RCC 7860 (cell line): Measurements from ENCODE around the gene CROCC2.

Experiments
- DNase-seq: peaks from one replicate; pipeline ENCODE4 v3.0.0-alpha.2; 2015; ENCODE audit warnings: low spot score
- FAIRE-seq: peaks from 2 replicates; lab custom pipeline; 2012; peaks lifted over from hg19 to GRCh38; lab: Jason Lieb, UNC

Gene CROCC2

GRCh38 chr2:240904216-240905175 lies 1.6 kb upstream of the CROCC2 start:
- FAIRE-seq (no peak), DNase-seq (no peak)

GRCh38 chr2:240905176-240905781 lies 857 bp upstream of the CROCC2 start:
- FAIRE-seq (no peak), DNase-seq (no peak)

DNA sequence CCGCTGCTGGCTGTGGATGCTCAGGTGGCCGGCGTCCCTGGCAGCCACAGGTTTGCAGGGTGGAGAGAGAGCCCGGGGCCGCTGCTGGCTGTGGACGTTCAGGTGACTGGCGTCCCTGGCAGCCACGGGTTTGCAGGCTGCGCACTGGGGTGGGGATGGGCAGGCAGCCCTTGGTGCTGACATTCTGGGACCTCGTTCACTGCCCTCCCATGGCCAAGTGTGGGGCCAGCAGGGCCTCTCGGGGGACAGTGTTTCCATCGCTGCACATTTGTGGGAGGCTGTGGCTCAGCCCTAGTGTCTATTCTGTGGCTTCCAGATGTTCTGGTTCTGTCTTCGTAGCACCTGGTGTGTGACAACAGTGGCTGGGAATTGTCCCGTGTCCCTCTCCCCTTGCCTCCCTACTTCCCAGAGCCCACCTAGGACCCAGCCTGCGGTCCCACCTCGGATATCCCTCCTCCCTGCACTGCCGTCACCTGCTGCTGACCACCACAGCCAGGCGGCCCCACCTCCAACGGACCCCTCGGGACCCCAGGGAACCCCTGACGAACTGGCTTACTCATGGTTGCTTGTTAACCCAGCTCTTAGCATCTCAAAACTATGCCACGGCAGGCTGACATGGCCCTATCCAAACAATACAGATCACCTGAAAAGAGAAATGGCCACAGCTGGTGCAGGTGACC lies 915 bp downstream of the CROCC2 start:
- DNase-seq (no peak), FAIRE-seq (no peak)

- no peak for DNase-seq
- no peak for FAIRE-seq
Observed at GRCh38 chr2:240909216-240909974, 3.3 kb downstream of the CROCC2 start.

DNA sequence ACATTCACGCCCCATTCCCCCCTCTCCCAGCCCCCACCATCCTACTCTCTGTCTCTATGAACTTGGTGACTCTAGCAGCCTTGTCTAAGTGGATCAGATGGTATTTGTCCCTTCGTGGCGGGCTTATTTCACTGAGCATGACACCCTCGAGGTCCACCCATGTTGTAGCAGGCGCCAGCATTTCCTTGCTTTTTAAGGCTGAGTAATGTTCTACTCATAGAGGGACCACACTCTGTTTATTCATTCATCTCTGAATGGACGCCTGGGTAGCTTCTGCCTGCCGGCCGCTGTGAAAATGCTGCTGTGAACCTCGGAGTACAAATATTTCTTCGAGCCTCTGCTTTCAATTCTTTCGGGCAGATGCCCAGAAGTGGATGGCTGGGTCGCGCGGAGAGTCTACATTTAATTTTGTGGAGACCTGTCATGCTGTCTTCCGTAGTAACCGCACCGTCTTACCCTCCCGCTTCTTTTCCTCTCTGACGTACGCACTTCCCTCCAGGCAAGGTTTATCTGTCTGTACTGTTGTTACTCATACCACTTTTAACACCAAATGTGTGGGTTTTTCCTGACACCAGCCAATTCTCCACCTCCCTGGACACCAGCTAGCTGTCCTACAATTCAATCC lies 5.6 kb downstream of the CROCC2 start:
- no peak for FAIRE-seq
- DNase-seq: no peak

DNA sequence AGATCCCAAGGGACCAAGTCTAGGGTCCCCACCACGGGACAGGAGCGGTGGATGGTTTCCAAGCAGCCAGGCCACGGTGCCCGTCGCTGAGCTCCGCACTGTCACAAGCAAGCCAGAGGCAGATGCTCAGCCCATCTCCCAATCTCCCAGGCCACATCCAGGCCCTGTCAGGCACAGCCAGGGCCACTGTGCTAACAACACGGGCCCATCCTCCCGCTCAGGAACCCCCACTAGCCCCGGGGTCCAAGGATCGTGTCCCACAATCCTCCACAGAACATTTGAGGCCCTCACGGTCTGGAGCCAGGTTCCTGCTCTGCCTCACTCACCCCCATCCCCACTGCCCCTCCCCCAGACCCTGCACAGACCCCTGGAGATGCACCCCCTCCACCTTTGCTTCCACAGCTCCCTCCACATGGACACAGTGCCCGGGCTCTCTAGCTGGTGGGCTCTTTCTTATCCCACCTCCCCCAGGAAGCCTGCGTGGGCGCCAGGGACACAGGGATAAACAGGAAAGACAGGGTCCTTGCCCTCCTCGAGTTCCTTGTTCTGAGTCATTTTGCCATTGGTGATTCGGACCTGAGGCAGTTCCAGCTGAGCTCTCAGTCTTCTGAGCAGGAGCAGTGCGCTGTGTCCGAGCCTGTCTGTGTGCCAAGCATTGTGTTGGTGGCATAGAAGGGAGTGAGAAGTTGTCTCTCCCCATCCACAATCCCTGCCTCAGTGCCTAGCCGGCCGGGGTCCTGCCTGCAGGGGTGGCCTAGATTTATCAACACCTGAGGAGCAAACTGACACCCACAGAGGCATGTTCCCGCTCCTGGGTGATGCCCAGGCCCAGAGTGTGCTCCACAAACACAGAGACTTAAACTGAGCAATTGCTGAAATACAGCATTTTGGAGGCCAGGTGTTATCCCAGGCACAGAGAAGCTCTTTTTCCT lies 7.0 kb downstream of the CROCC2 start:
- DNase-seq (no peak), FAIRE-seq (no peak)

- DNase-seq (no peak), FAIRE-seq (no peak)
Observed at GRCh38 chr2:240913810-240914644, 7.9 kb downstream of the CROCC2 start.

DNA sequence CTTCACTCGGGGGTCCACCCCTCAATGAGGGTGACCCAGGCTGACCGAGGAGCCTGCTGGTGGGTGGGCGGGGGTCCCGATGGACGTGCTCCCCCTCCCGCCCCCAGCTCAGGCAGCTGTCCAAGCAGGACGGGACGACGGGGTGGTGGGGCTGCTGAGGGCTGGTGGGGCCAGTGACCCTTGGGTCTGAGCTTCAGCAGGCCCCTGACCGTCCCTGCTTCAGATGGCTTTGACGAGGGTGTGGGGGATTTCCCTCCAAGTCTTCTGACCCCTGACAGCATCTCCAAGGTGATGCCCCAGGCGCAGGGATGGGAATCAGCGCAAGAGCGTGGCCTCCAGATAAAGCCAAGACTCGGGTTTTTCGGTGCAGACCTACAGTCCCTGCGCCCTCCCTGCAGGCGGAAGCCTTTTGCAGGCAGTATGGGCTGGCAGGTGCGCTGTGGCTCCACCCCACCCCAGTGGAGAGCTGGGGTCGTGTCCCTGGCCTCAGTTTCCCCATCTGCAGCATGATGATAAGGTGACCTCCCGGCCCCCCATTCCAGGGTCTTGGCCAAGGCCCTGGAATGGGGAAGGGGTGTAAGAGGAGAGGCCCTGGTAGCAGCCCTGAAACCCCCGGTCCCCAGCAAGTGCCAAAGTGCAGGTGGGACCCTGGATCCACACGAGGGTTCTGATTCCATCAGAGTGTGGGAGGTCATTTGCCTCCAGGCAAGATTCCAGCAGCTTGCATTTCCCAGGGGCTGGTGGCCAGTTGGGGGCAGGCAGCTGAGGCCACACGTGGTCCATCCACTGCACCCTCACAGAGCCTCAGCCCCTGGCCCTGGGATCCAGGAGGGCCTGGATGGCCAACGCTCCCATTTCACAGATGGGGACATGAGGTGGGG lies 8.7 kb downstream of the CROCC2 start:
- DNase-seq: no peak
- no peak for FAIRE-seq

GRCh38 chr2:240915526-240916341 lies 9.6 kb downstream of the CROCC2 start:
- FAIRE-seq (no peak), DNase-seq (no peak)

DNA sequence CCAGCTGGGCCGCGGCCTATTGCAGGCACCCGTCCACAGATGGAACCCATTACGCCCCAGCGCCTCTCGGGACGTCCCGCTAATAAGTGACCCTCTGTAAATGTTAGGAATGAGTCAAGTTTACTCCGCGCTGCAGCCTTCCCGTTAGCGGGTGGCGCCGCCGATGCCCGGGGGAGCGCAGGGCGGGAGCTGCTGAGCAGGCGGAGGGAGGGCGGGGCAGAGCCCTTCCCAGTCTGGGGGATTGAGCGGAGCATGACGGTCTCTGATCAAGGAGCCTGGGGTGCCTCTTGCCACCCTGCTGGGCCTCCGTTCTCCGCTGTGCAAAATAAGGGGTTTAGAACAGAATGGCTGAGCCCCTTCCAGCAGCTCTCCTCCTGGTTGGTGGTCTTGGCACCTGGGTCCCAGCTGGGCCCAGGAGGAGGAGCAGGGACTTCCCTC lies 10.5 kb downstream of the CROCC2 start:
- FAIRE-seq (no peak), DNase-seq (no peak)

DNA sequence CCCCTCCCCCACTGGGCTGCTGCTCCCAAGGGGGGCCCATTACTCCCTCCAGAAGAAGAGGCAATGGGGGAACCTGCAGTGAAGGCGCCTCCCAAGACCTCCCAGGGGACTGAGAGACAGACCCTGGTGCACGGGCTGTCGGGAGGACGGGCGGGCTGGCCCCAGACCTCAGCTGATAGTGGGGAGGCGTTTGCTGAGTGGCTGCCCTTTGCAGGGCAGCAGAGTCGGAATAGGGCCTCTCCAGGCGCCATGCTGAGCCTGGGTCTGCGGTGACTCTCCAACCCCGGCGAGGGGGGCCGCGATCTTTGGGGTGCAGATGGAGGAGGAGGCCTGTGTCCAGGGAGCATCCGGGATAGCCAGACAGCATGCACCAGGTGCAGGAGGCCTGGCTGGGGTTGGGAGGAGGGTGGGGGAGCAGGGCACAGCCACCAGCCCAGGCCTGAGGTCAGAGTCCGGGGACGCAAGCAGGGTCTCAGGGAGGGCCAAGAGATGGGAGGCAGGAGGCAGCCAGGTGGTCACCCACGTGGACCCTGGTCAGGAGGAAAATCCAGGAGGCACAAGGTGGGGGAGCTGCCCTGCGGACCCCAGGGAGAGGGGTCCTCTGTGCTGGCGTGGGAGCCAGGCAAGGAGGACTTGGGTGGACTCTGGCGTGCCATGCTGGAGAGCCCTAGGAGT lies 11.0 kb downstream of the CROCC2 start:
- no peak for FAIRE-seq
- DNase-seq: no peak

- no peak for FAIRE-seq
- DNase-seq: no peak
Observed at GRCh38 chr2:240917684-240918257, 11.6 kb downstream of the CROCC2 start.

DNA sequence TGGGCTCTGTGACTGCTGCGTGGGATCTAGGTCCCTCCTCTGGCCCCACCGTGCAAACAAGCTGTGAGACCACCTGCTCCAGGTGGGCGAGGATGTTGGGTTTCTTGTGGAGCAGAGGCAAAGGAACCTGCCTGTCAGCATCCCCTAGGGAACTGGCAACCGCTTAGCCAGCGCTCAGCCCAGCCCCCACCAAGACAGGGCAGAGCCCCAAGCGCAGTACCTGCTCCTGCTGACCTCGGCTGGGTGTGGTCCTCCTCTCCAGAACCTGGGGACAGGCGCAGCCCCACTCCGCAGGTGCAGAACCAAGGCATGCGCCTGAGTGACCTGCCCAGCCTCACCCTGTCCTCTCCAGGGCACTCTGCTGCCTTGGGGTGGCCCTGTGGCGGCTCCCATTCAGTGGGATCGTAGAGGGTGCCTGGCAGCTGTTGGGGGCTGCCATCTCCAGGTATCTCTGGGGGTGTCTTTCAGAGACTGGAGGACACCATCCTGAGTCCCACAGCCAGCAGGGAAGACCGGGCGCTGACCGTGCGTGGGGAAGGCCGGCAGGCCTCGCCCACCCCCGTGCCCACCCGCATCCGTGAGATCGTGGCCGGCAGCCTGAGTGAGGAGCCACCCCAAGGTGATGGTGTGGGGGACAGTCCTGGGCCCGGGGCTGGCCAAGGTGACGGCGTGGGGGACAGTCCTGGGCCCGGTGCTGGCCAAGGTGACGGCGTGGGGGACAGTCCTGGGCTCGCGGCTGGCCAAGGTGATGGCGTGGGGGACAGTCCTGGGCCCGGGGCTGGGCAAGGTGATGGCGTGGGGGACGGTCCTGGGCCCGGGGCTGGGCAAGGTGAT lies 12.3 kb downstream of the CROCC2 start:
- DNase-seq (no peak), FAIRE-seq (no peak)

- no peak for FAIRE-seq
- DNase-seq: no peak
Observed at GRCh38 chr2:240919161-240919781, 13.1 kb downstream of the CROCC2 start.
